Measurements from ENCODE around the gene PNLIPRP2.

PNLIPRP2 gene

GRCh38 chr10:116655568-116655967 lies 34.8 kb downstream of the PNLIPRP2 start:
- no peak for DNase-seq (ENCODE audit: low spot score)

GRCh38 chr10:116656044-116656443 lies 35.3 kb downstream of the PNLIPRP2 start:
- DNase-seq (ENCODE audit: low spot score): no peak

DNA sequence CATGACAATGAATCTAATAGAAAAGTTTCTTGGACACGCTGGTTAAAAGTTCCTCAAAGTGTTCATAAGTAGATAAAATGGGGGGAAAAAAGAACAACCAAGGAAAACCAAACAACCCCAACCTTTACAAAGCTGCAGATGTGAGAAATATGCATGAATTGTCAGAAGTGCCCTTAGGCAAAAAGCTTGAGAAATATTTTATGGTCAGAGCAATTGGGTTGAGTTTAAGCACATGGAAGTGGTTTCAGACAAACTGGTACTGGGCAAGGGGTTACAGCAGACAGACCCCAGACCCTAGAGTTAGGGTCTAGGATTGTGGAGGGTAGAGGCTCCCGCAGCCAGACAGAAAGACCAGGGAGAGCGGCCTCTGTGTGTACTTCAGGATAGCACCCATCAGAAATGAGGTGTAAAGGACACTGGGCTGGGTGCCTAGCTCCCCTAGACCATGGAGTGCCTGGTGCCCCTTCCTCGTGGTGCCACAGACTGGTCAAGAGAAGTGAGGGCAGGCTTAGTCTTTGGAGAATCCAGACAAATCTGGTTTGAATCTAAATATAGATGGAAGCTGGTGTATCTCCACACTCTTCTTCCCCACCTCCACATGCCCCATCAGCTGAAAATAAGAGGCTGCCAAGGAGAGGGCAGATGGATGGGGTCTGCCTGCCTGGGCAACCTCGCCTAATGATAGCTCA lies 37.3 kb downstream of the PNLIPRP2 start:
- DNase-seq (ENCODE audit: low spot score): no peak

DNA sequence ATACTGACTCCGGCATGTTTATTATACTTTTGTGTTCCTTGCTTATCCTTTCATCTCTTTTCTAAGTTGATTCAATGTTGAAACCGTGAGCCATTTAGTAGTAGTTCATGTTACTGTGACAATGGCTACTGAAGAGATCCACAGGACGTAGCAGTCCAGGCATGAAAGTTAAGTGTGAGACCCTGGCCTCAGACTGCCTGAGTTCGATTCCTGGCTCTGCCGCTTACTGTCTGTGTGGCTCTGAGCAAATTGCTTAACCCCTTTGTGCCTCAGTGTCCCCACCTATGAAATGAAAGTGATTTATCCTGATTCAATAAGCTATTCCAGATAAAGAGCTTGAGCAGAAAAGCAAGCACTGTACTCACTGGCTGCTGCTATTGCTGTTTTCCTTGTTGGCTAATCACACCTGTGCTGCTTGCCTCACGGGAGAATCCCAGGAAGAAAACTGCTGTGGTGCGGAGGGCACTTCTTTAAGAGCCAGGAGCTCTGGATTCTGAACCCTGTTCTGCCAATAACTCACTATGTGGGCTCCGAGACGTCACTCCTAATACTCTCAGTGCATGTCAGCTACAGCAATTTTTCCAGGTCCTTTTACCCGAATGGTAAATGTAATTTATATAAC lies 38.4 kb downstream of the PNLIPRP2 start:
- no peak for DNase-seq (ENCODE audit: low spot score)

GRCh38 chr10:116660860-116661259 lies 40.1 kb downstream of the PNLIPRP2 start:
- DNase-seq (ENCODE audit: low spot score): no peak

DNA sequence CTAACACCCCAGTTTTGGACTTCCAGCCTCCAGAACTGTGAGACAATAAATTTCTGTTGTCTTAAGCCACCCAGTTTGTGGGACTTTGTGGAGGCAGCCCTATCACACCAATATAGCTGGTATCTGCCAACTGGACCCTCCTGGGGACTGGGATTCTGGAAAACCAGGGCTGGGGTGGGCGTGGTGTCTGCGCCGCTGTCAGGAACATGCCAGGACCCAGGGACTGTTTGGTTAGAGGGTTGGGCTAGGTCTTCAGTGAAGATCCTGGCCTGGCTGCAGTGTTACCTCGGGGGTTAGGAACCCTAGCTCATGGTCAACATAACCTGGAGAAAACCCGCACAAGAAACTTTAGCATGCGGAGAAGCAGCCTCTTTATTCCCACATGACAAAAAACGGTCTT lies 42.6 kb downstream of the PNLIPRP2 start:
- no peak for DNase-seq (ENCODE audit: low spot score)

DNA sequence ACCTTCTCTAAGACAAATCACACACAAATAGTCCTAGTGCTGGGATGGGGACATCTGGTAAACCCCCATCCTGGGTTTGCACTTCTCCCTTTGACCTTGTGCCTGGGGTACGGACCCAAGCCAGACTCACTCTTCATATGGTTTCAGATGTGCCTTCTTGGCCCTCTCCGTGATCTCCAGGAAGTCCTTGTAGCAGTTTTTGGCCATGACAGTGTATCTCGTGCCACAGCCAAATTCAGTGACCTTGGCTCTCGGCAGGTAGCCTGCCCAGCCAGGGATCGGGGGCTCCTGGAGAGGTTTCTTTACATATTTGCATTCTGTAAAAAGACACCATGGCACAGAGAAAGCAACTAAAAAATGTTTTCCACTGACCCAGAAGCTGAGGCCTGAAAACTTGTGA lies 43.9 kb downstream of the PNLIPRP2 start:
- no peak for DNase-seq (ENCODE audit: low spot score)

DNA sequence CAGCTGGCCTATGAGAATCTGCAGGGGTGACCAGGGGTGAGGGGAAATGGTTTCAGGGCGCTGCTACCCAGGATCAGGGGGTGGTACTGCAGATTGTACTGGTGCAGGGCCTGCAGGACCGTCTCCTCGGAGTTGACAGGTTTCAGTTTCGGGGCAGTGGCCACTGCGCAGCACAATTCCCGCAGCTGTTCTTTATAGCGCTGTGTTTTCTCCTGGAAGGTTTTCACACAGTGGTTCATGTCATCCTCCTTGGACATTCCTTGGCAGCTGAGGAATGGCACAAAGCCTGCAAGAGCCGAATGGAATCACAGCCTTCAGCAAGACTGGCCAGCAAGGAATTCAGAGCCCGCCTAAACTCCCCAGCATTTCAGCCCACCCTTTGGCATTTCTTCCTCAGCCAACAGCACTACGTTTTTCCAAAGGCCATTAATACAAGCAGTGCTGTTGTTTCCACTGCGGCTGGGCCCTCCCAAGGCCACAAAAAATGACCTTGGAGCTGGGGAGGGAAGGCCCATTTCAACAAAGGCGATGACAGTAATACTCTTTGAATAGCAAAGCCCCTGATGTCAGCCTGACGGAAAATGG lies 44.9 kb downstream of the PNLIPRP2 start:
- DNase-seq (ENCODE audit: low spot score): no peak

DNA sequence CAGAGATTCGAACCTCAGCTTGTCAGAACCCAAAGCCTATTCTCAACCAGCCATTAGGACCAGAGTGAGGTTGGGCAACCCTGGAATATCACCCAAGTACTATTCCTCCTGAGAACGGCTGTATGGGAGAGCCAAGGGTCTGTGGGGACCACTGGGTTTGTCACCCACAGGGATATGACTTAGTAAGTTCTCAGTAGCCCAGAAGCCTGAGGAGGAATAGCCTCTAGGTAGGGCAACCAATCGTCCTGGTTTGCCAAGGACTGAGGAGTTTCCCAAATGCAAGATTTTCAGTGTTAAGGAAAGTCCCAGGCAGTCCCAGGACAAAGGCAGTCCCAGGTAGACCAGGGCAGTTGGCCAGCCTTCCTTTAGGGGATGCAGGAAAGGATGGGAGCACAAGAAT lies 46.7 kb downstream of the PNLIPRP2 start:
- no peak for DNase-seq (ENCODE audit: low spot score)

DNA sequence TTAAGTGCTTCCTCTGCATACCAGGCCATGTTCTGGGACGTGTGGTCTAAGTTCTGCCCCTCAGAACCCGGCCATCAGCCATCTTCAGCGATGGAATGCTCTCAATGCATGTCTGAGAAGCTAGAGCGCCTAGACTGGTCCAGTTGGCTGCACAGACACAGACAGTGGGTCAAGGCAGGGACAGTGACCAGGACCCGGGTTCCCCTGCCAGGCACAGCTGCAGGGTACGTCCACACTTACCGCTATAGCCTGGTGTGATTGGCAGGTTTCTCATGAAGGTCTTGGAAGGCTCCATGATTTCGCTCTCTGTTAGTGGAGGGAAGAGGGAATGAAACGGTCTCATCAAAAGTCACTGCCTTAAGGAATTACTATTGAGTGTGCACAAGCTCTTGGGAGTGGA lies 47.3 kb downstream of the PNLIPRP2 start:
- no peak for DNase-seq (ENCODE audit: low spot score)

DNA sequence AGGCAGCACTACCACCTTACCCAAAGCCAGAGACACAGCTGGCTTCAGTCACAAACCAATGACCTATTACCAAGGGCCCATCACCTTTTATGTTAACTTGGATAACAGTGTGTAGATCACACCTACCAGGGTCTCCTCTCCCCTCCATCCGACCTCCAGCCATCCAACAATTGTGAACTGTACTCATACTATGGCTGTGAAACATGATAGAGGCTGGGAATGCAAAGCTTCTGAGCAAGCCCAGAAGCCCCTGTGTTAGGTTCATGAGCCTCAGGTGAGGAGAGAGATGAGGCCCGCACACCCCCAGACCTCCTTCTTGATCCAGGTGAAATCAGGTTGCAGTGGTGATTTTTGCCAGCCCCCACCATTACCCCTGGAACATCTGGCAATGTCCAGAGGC lies 47.7 kb downstream of the PNLIPRP2 start:
- DNase-seq (ENCODE audit: low spot score): no peak

GRCh38 chr10:116669080-116669479 lies 48.3 kb downstream of the PNLIPRP2 start:
- DNase-seq (ENCODE audit: low spot score): no peak

DNA sequence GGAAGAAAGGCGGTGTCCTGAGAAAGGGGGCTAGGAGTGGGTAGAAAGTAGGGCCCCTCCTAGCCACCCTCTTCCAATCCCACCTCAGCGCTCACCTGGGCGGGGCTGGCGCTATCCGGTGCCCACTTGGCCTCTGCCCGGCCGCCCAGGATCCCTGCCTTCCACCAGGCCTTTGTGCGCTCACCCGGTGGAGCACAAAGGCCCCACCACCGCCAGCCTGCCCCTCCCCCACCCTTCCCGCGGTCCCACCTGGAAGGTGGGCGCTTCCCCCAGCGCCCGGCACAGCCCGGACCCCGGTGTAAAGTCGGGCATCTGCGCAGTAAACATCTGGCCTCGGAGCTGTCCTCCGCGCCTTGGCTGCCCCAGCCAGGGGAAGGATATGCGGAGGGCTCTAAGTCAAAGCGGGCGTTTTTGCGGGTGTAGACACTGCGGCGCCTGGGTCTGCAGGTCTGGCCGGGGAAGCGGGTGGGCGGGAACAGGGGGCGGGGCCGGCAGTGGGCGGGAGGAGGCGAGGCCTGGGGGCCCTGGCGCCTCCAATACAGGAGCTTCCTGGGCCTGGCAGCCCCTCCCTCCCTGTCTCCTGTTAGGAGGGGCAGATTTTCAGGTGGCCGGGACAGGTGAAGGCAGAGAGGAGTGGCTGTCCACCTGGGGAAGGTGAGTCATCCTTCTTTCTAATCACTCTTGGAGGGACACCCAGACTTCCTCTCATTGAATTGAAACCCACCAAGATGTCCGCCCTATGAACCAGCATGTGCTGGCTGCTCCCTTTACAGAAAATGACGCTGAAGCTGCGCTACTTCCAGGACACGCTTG lies 49.3 kb downstream of the PNLIPRP2 start:
- no peak for DNase-seq (ENCODE audit: low spot score)

DNA sequence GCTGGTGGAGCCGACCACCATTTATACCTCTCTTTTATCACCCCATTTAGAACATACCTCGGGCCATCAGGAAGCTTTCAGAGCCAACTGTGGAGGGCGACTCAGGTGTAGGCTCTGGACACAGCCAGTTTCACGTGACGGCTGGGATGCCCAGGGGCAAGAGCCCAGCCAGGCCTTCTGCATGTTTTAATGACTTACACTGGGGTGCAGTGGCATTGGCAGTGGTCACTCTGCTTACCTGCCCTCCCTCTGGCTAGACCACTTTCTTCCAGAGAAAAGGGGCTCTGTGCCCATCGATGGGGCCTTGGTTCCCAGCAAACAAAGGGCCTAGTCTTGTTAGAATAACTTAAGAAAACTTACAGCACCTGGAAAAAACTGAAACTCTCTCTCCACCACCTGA lies 50.0 kb downstream of the PNLIPRP2 start:
- DNase-seq (ENCODE audit: low spot score): no peak

DNA sequence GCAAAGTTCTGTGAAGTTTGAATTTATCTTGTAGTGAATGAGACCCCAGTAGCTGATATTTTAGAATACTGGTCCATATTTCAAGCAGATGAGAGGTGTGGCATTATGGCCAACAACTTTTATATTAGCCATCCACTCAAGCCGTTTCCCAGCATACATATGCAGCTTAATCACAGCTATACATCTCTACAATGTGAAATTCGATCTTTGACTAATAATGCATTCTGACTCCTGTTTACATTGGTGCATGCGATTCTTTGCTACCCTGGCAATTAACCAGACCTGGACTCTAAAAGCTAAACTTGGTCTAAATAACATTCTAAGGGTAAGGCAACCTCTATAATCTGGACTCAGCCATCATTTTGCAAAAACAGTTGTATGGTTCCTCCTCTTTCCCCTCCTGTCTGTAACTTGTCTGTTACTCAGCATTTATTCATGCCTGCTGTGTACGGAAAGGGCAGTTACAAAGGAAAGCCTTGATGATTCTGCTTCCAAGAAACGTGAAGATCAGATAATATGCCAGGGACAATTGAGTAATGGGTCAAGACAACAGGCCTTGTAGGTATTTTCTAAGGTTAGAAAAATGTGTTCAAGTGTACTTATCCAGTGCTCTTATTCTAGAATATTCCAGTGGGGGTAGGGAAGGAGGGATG lies 50.6 kb downstream of the PNLIPRP2 start:
- DNase-seq (ENCODE audit: low spot score): no peak

- no peak for DNase-seq (ENCODE audit: low spot score)
Observed at GRCh38 chr10:116672891-116673290, 52.1 kb downstream of the PNLIPRP2 start.

DNA sequence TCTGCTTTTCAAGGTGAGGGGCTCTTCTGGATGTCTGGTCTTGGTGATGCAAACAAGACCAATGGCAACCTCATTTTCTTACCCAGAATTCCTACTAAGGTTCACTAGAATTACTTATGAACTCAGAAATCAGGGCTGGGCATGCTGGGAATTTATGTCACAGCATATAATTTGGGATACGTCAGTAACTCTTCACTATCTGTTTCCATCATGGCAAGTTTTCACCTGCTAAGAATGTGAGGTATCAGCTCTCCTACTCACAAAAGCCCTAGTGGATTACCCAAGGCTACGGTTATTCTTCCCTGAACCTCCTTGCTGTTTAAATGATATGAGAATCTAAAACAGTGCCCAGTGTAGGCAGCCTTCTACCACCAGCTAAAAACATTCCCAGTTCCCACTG lies 53.1 kb downstream of the PNLIPRP2 start:
- DNase-seq (ENCODE audit: low spot score): no peak

GRCh38 chr10:116674901-116675423 lies 54.2 kb downstream of the PNLIPRP2 start:
- DNase-seq (ENCODE audit: low spot score): no peak

GRCh38 chr10:116676118-116676517 lies 55.4 kb downstream of the PNLIPRP2 start:
- no peak for DNase-seq (ENCODE audit: low spot score)

- DNase-seq (ENCODE audit: low spot score): no peak
Observed at GRCh38 chr10:116676633-116677032, 55.9 kb downstream of the PNLIPRP2 start.

DNA sequence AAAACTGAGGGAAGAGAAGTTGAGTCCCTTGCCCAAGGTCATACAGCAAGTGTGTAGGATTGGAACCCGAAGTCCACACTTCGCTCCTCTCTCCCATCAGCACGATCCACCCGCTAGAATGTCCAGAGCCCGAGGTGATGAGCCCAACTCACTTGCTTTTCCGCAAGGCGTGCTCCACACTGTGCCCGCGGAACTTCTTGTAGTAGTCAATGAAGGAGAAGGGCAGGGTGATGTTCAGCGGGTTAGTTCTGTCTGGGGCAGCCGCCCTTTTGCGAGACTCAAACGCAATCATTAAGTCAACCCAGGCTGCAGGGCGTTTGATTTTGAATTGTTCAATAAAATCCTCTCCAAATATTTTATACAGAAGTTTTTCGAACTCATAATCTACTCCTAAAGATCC lies 58.6 kb downstream of the PNLIPRP2 start:
- DNase-seq (ENCODE audit: low spot score): no peak

- DNase-seq (ENCODE audit: low spot score): no peak
Observed at GRCh38 chr10:116683166-116683565, 62.4 kb downstream of the PNLIPRP2 start.

All from HuH-7.5 (cell line).